ENCODE data around the gene HCLS1.

Gene HCLS1

GRCh38 chr3:121642601-121643314, 17.9 kb downstream of the HCLS1 start:
- no peak for TF ChIP-seq CTCF (conservative IDR thresholded peaks at IDR 0.05; ENCODE audit: low read depth, low read length)
- H3K4me3 ChIP-seq (ENCODE audit: low read depth, low read length) = no peak overlapping the region
- no peak for DNase-seq (ENCODE audit: low read depth)

DNA sequence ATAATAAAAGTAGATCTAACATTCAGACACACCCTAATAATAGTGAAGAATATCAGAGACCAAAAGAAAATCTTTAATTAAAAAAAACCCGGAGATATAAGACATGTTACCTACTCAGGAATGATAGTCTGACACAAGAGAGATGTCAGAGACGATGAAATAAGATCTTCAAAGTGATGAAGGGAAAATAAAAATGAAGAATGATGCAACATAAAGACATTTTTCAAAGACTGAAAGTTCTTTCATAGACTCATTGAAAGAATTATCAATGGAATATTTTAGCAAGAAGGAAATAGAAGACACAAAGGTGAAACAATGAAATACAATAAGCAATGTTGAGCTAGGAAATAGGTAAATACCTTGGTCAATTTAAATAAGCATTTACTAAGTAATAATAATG, 19.6 kb downstream of the HCLS1 start:
- no peak overlapping the region for H3K4me3 ChIP-seq (ENCODE audit: low read depth, low read length)
- TF ChIP-seq CTCF (conservative IDR thresholded peaks at IDR 0.05; ENCODE audit: low read depth, low read length) = no peak
- DNase-seq (ENCODE audit: low read depth) = no peak

- H3K4me3 ChIP-seq (ENCODE audit: low read depth, low read length) = no peak overlapping the region
- DNase-seq (ENCODE audit: low read depth) = no peak
- no peak for TF ChIP-seq CTCF (conservative IDR thresholded peaks at IDR 0.05; ENCODE audit: low read depth, low read length)
These were observed 22.8 kb downstream of the HCLS1 start for GRCh38 chr3:121637922-121638321.

DNA sequence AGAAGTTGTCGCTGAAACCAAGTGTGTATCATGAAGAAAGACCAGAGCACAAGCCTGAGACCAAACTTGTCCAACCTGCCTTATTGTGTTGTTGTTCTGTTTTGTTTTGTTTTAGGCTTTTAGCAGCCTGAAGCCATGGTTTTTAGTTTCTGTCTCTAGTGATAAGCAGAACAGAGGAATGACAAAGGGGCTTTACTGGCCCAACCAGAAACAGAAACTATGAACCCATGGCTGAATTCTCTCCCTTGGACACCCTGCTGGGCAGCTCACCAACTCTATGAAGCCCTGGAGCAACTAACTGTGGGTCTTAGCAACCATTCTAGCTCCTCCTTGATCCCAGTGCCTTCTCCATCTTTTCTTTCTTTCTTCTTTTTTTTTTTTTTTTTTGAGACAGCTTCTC, 30.3 kb downstream of the HCLS1 start:
- no peak for TF ChIP-seq CTCF (conservative IDR thresholded peaks at IDR 0.05; ENCODE audit: low read depth, low read length)
- no peak for DNase-seq (ENCODE audit: low read depth)
- no peak overlapping the region for H3K4me3 ChIP-seq (ENCODE audit: low read depth, low read length)

DNA sequence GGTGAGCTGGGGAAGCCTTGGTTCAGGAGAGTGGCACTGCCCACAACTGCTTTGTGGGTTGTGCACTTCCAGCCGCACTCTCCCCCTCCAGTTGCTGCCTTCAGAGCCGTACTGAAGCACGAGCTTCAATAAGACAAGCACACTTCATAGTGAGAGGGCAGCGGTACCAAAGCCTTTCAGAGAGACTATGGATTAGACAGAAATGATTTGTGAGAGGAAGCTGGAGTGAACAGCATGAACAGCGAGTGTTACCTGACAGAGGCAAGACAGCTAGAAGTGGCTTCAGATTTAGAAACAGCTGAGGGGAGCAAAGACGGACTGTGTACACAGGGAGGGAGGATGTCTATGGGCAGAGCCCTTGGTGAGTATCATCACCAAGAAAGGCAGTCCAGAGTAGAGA, 31.1 kb downstream of the HCLS1 start:
- TF ChIP-seq CTCF (conservative IDR thresholded peaks at IDR 0.05; ENCODE audit: low read depth, low read length) = no peak
- no peak for DNase-seq (ENCODE audit: low read depth)
- no peak overlapping the region for H3K4me3 ChIP-seq (ENCODE audit: low read depth, low read length)

DNA sequence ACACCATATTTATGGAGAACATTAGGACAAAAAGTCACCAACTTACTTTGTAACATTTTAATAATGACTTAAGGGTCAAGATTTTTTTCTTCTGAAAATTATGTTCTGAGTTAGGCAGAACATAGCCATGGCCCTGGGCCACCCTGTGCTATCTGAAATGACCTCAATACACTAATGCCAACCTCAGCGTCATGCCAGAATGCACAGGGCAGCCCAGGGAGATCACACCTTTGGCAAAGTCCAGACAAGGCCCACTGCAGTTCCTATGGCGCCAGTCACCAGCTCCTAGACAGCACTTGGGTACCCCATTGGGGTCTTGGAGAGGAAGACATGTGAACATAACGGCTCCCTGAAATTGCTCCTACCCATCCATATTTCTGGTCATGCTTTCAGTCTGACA, 33.1 kb downstream of the HCLS1 start:
- TF ChIP-seq CTCF (conservative IDR thresholded peaks at IDR 0.05; ENCODE audit: low read depth, low read length) = no peak
- no peak overlapping the region for H3K4me3 ChIP-seq (ENCODE audit: low read depth, low read length)
- no peak for DNase-seq (ENCODE audit: low read depth)

DNA sequence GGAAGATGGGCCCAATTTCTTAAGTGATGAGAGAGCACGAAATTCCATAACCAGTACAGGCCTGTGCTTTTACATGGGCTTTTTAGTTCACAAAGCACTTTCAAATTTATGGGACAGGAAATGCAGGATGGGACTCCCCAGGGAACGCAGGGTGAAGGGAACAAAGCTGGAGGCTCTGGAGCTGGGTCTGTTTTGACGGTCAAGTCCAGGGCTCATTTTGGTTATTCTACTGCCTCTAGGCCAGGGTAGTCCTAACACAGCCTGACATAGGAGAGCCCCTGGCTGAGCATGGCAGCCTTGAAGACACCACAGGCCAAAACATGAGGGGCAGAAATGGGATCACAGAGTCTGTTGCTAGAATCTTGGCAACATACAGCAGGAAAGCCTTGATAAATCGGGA, 33.5 kb downstream of the HCLS1 start:
- no peak for TF ChIP-seq CTCF (conservative IDR thresholded peaks at IDR 0.05; ENCODE audit: low read depth, low read length)
- H3K4me3 ChIP-seq (ENCODE audit: low read depth, low read length) = no peak overlapping the region
- no peak for DNase-seq (ENCODE audit: low read depth)

Measured in choroid plexus epithelial cell (primary cell).